Transverse colon (tissue), 4 donors: ENCODE data around the gene TGFB2.

Experiments used
- EP300 ChIP-seq: sonication (generic); formaldehyde crosslinking; IDR thresholded peaks from one replicate; pipeline ENCODE4 v1.6.1; 2017; ENCODE audit warnings: antibody characterized with exemption, low read depth
- POLR2A ChIP-seq: fragments of 450-650 bp; IDR thresholded peaks from one replicate; pipeline ENCODE4 v1.6.1; 2016; ENCODE audit warnings: antibody characterized with exemption, mild to moderate bottlenecking, moderate library complexity
- POLR2AphosphoS5 ChIP-seq, 3 donors: sonication (generic); formaldehyde crosslinking; IDR thresholded peaks; one replicate each; pipeline ENCODE4 v1.6.1; 2016; ENCODE audit warnings: antibody characterized with exemption in 3 of 3
- TF ChIP-seq, protein P1 (sequence below), 5 experiments: fragments of 200-600 bp in 3 of 5; fragments of 450-650 bp in 2 of 5; sonication (generic) in 3 of 5; IDR thresholded peaks; 1 replicate in 2 of 5; 2 replicates in 3 of 5; pipeline ENCODE4 v1.5.1; 2016 to 2017; ENCODE audit warnings: antibody characterized with exemption in 5 of 5, inconsistent platforms in 3 of 5, mild to moderate bottlenecking in 2 of 5, moderate library complexity in 1 of 5

DNA sequence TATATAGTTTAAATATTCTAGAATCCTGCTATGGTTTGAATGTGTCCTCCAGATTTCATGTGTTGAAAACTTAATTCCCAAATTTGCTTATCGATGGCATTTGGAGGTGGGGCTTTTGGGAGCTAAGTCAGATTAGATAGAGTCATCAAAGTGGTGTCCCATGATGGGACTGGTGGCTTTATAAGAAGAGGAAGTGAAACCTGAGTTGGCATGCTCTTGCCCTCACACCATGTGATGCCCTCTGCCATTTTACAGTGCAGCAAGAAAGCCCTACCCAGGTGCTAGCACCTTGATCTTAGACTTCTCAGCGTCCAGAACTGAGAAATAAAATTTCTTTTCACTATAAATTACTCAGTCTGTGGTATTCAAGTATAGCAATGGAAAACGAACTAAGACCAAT, 111.3 kb downstream of the TGFB2 start:
- TF ChIP-seq, protein P1, sequence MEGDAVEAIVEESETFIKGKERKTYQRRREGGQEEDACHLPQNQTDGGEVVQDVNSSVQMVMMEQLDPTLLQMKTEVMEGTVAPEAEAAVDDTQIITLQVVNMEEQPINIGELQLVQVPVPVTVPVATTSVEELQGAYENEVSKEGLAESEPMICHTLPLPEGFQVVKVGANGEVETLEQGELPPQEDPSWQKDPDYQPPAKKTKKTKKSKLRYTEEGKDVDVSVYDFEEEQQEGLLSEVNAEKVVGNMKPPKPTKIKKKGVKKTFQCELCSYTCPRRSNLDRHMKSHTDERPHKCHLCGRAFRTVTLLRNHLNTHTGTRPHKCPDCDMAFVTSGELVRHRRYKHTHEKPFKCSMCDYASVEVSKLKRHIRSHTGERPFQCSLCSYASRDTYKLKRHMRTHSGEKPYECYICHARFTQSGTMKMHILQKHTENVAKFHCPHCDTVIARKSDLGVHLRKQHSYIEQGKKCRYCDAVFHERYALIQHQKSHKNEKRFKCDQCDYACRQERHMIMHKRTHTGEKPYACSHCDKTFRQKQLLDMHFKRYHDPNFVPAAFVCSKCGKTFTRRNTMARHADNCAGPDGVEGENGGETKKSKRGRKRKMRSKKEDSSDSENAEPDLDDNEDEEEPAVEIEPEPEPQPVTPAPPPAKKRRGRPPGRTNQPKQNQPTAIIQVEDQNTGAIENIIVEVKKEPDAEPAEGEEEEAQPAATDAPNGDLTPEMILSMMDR (IDR thresholded peaks at IDR 0.05) = no peak
- TF ChIP-seq POLR2A (no peak), POLR2AphosphoS5 (IDR thresholded peaks at IDR 0.05) (no peak), EP300 (no peak)
